HepG2 (cell line): ENCODE measurements around the gene GIPC1. TPM values are rescaled to one million over a fixed set of nuclear protein-coding genes. Genes with fewer than 3 reads are reported as not detected.

Experiments used
- ATF1 ChIP-seq: IDR thresholded peaks from 2 replicates; pipeline ENCODE4 v1.6.1; 2016; ENCODE audit warnings: mild to moderate bottlenecking, control low read depth
- FOXK1 ChIP-seq: sonication (generic); formaldehyde crosslinking; IDR thresholded peaks from 2 replicates; pipeline ENCODE4 v1.4.0; 2020; ENCODE audit warnings: low read depth, missing genetic modification reagents, borderline replicate concordance
- HDAC6 ChIP-seq: fragments of 200-600 bp; sonication (generic); IDR thresholded peaks from 2 replicates; pipeline ENCODE4 v1.7.0; 2017; ENCODE audit warnings: mild to moderate bottlenecking, antibody characterized with exemption, low read length, low read depth
- HNRNPLL ChIP-seq: fragments of 200-400 bp; formaldehyde crosslinking; IDR thresholded peaks from 2 replicates; pipeline ENCODE4 v1.6.1; 2017; ENCODE audit warnings: mild to moderate bottlenecking, low read depth, low read length; ENCODE audit not compliant: poor library complexity, severe bottlenecking
- ISX ChIP-seq: sonication (generic); formaldehyde crosslinking; conservative IDR thresholded peaks from 2 replicates; pipeline ENCODE4 v1.5.0; 2020; ENCODE audit warnings: missing genetic modification reagents
- NBN ChIP-seq: fragments of 450-650 bp; conservative IDR thresholded peaks from 2 replicates; pipeline ENCODE4 v1.6.1; 2017
- NFIB ChIP-seq: sonication (generic); formaldehyde crosslinking; IDR thresholded peaks from 2 replicates; pipeline ENCODE4 v1.9.0; 2021; ENCODE audit warnings: missing genetic modification reagents, mild to moderate bottlenecking, borderline replicate concordance
- NR2F1 ChIP-seq, 2 experiments: fragments of 450-650 bp in 1 of 2; formaldehyde crosslinking in 1 of 2; IDR thresholded peaks; 2 replicates each; pipeline versions ENCODE4 v1.5.0 to v1.6.1; 2016 to 2020; ENCODE audit warnings: mild to moderate bottlenecking in 1 of 2, missing compliant biosample characterization in 1 of 2, missing genetic modification reagents in 1 of 2, moderate library complexity in 1 of 2
- NR3C1 ChIP-seq: sonication (generic); formaldehyde crosslinking; IDR thresholded peaks from 2 replicates; pipeline ENCODE4 v1.4.0; 2020; ENCODE audit warnings: missing genetic modification reagents
- PAXIP1 ChIP-seq: sonication (generic); formaldehyde crosslinking; conservative IDR thresholded peaks from 2 replicates; pipeline ENCODE4 v1.4.0; 2020; ENCODE audit warnings: mild to moderate bottlenecking, missing genetic modification reagents, moderate library complexity
- RBAK ChIP-seq: sonication (generic); formaldehyde crosslinking; IDR thresholded peaks from 2 replicates; pipeline ENCODE4 v1.5.1; 2020; ENCODE audit warnings: mild to moderate bottlenecking, missing genetic modification reagents
- SNAI1 ChIP-seq: sonication (generic); formaldehyde crosslinking; IDR thresholded peaks from 2 replicates; pipeline ENCODE4 v1.5.0; 2020; ENCODE audit warnings: mild to moderate bottlenecking, missing genetic modification reagents, borderline replicate concordance
- SOX5 ChIP-seq: IDR thresholded peaks from 2 replicates; pipeline ENCODE4 v1.6.1; 2016; ENCODE audit warnings: borderline replicate concordance
- TCF12 ChIP-seq, 2 experiments: fragments of 450-650 bp in 1 of 2; sonication (generic) in 1 of 2; formaldehyde crosslinking in 1 of 2; IDR thresholded peaks; 2 replicates each; pipeline versions ENCODE4 v1.6.1 to v1.8.0; 2017 to 2022; ENCODE audit warnings: antibody characterized with exemption in 1 of 2, mild to moderate bottlenecking in 1 of 2, missing genetic modification reagents in 1 of 2, moderate library complexity in 1 of 2
- TFDP1 ChIP-seq: IDR thresholded peaks from 2 replicates; pipeline ENCODE4 v1.6.1; 2016; ENCODE audit warnings: missing compliant biosample characterization, missing genetic modification reagents, borderline replicate concordance
- YEATS4 ChIP-seq: sonication (generic); formaldehyde crosslinking; IDR thresholded peaks from 2 replicates; pipeline ENCODE4 v1.4.0; 2020; ENCODE audit warnings: missing genetic modification reagents, borderline replicate concordance
- ZNF12 ChIP-seq: sonication (generic); formaldehyde crosslinking; IDR thresholded peaks from 2 replicates; pipeline ENCODE4 v1.5.0; 2020; ENCODE audit warnings: missing genetic modification reagents
- ZNF263 ChIP-seq: sonication (generic); formaldehyde crosslinking; IDR thresholded peaks from 2 replicates; pipeline ENCODE4 v1.4.0; 2020; ENCODE audit warnings: missing genetic modification reagents
- ZNF3 ChIP-seq: IDR thresholded peaks from 2 replicates; pipeline ENCODE4 v1.7.0; 2017; ENCODE audit warnings: inconsistent platforms
- ZNF704 ChIP-seq: sonication (generic); formaldehyde crosslinking; IDR thresholded peaks from 2 replicates; pipeline ENCODE4 v1.8.1; 2023; ENCODE audit warnings: mild to moderate bottlenecking, inconsistent platforms, moderate library complexity, missing genetic modification reagents, borderline replicate concordance
- ZNF800 ChIP-seq: sonication (generic); formaldehyde crosslinking; IDR thresholded peaks from 2 replicates; pipeline ENCODE4 v1.4.0; 2020; ENCODE audit warnings: missing genetic modification reagents
- ZSCAN22 ChIP-seq: sonication (generic); formaldehyde crosslinking; IDR thresholded peaks from 2 replicates; pipeline ENCODE4 v1.4.0; 2020; ENCODE audit warnings: mild to moderate bottlenecking, missing genetic modification reagents
- polyA plus RNA-seq, 8 experiments: library from polyadenylated mRNA; depleted of rRNA in 3 of 8; stranded (reverse) in 7 of 8; unstranded in 1 of 8; fragments of >200 nt; fragmentation: Illumina TruSeq in 4 of 8; extraction: Trizol in 4 of 8; gene quantifications; 2 replicates each; pipeline versions ENCODE4 v1.2.1 to v1.2.3, GENCODE V29; 2011 to 2016; ENCODE audit warnings: low read depth in 4 of 8, missing spikeins in 1 of 8, mixed read lengths in 1 of 8; ENCODE audit not compliant: insufficient read depth in 1 of 8
- total RNA-seq, 5 experiments: library from RNA; depleted of rRNA; stranded (reverse); fragments of >200 nt; fragmentation: Illumina TruSeq; extraction: Trizol; gene quantifications; 2 replicates each; pipeline ENCODE4 v1.2.3, GENCODE V29; 2016; ENCODE audit warnings: low read depth in 1 of 5

Gene GIPC1
- total and polyA plus RNA-seq, 2 of the 13 experiments (the other 11 are each of a cell fraction or from before 2014, with no cell fraction given), result 27.1 to 48.1 TPM

- TF ChIP-seq TCF12 (IDR thresholded peaks at IDR 0.05), result no peak
- TF ChIP-seq TCF12 (CRISPR knock-in tag; IDR thresholded peaks at IDR 0.05), result no peak
- no peak for TF ChIP-seq ZNF800
- no peak for TF ChIP-seq NR3C1
- TF ChIP-seq NBN, result no peak
- TF ChIP-seq RBAK, result no peak
- TF ChIP-seq ISX (CRISPR knock-in tag), result no peak
- no peak for TF ChIP-seq NFIB
- 0 out of 2 replicates have a peak, but pooled peaks have one; percentile 90 for TF ChIP-seq ZNF704 (CRISPR knock-in tag)
- TF ChIP-seq SNAI1 (CRISPR knock-in tag), result no peak
- no peak for TF ChIP-seq NR2F1 (CRISPR knock-in tag; IDR thresholded peaks at IDR 0.05)
- TF ChIP-seq TFDP1 (CRISPR knock-in tag), result peak; percentile 81; the same call in 1 of the 2 replicates
- TF ChIP-seq HDAC6, result no peak
- peak; percentile 38 for TF ChIP-seq PAXIP1 (CRISPR knock-in tag)
- TF ChIP-seq ZNF12, result no peak
- TF ChIP-seq SOX5, result peak; percentile 48; the same call in 1 of the 2 replicates
- 0 out of 2 replicates have a peak, but pooled peaks have one; percentile 62 for TF ChIP-seq YEATS4 (CRISPR knock-in tag)
- no peak for TF ChIP-seq HNRNPLL
- no peak for TF ChIP-seq ZSCAN22
- no peak for TF ChIP-seq ZNF3
- peak; percentile 14; the same call in 1 of the 2 replicates for TF ChIP-seq FOXK1 (CRISPR knock-in tag)
- TF ChIP-seq ZNF263, result no peak
- TF ChIP-seq ATF1 (CRISPR knock-in tag), result peak; percentile 52; the same call in 1 of the 2 replicates
Observed at GRCh38 chr19:14529254-14530004, 33.5 kb upstream of the GIPC1 start, which contains the start of gene TECR (continued).
